Measurements from ENCODE around the gene RHOBTB3. TPM values are rescaled to one million over a fixed set of nuclear protein-coding genes. Genes with fewer than 3 reads are reported as not detected.

Gene RHOBTB3
- total and polyA plus RNA-seq, 10 of the 15 experiments (the other 5 are each of a cell fraction or from before 2014, with no cell fraction given) = 3.6 to 42.8 (median 8.4) TPM

DNA sequence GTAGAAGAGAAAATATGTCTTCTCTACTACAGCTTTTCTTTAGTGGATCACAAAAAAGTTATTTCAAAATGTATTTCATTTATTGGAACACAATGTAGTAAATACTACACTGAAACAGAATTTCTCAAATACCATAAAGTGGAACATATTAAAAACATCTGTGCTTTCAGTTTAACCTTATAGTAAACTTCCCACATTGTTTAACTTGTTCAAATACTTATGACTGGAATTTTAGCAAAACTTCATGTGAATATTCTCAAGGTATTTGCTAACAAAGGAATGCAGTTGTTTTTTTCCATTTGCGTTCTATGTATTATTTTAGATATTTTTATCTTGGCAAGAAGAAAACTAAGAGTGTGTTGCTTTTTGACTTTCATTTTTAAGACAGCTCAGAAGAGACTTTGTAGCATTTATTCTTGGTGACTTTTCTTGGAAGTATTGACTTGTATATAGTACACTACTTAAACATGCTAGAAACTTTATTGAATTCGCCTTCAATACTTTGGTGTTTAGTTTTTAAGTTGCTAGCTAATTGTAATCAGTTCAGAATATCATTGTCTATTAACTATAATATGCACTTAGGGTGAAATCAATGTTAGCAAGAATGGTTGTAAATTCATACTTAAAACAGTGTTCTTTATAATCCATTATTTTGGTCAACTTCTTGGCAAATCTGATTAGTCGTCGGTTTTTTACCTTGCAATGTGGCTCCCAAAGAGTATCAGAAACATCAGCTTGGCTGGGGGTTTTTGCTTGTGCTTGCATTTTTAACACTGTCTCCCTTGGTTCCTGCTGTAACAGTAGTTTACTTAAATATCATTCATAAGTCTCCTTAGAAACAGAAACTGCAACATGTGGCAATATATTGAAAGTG is 5.0 kb upstream of the RHOBTB3 start:
- ChIA-PET SMC1A (ENCODE audit: uncharacterized antibody, unreplicated experiment) (interaction anchor here (0.6 to 4.9 kb wide), 22 partner anchors 9 to 1425 kb away, joined by 3 to 58 read pairs (median 5); partner anchors contain the start of genes GLRX and RFESD), RAD21 (ENCODE audit: unreplicated experiment) (interaction anchor here (0.7 to 5.1 kb wide), 18 partner anchors 8 to 1024 kb away, joined by 3 to 32 read pairs (median 5); partner anchors contain the start of genes ARSK, GLRX and RFESD), CTCF (interaction anchor here (0.7 to 4.3 kb wide), 12 partner anchors 9 to 122 kb away, joined by 3 to 23 read pairs (median 6); no protein-coding TSS in a partner anchor), POLR2A (interaction anchor here (0.9 to 4.6 kb wide), 5 partner anchors 8 to 92 kb away, joined by 3 to 28 read pairs (median 4); partner anchors contain the start of gene RFESD)
- Histone ChIP-seq H3K4me3 (peak overlapping the region; percentile 35; the same call in 1 of the 2 replicates), H4K20me1 (ENCODE audit: control insufficient read depth, insufficient read depth) (no peaks in the 10 kb centered on the region), H3K27me3 (replicated peaks in 1 of 2; ENCODE audit: control insufficient read depth in 2 of 2, insufficient read depth in 2 of 2, low read length in 1 of 2) (no peaks in the 10 kb centered on the region), H3K36me3 (ENCODE audit: control insufficient read depth in 2 of 2, insufficient read depth in 2 of 2, low read length in 1 of 2) (no peaks in the 10 kb centered on the region), H3K4me2 (ENCODE audit: control insufficient read depth, insufficient read depth) (peak overlapping the region; percentile 43), H3K9me3 (replicated peaks; ENCODE audit: control insufficient read depth, insufficient read depth, low read length) (no peaks in the 10 kb centered on the region), H3K9ac (ENCODE audit: control insufficient read depth, insufficient read depth, low read length) (peak overlapping the region; percentile 39), H3K27ac (ENCODE audit: control insufficient read depth, insufficient read depth) (peak overlapping the region; percentile 70), H3K4me1 (ENCODE audit: control insufficient read depth, insufficient read depth, low read length) (peaks cover 21% of the 10 kb centered on the region), H3K79me2 (ENCODE audit: control insufficient read depth, insufficient read depth, low read length) (peaks cover 6% of the 10 kb centered on the region), H2AFZ (ENCODE audit: control insufficient read depth, low read depth, low read length) (peak overlapping the region; percentile 67)
- intact Hi-C loops (cut with micrococcal nuclease; ENCODE audit: unreplicated experiment) (loop anchor here (1.0 to 10.0 kb wide), 3 partner anchors 8 to 641 kb away; no protein-coding TSS in a partner anchor), in situ Hi-C loops (cut with MboI) (no loop called here)
- DNase-seq (ENCODE audit: low read depth, low spot score) = no peak
- peak; percentile 49 for ATAC-seq
- 39% methylated on average over 4 of the region's 4 CpGs for WGBS (ENCODE audit: insufficient coverage, insufficient replicate concordance, low lambda C conversion rate, missing lambda C conversion rate)
- BruUV-seq (replicated peaks) = no TSS peak
- no peak for FAIRE-seq
- peak in 1 of 2 experiments; percentile 11; a peak in 1 of 4 replicates for TF ChIP-seq IKZF2 (IDR thresholded peaks at IDR 0.05)
- TF ChIP-seq CBFB (IDR thresholded peaks at IDR 0.05; ENCODE audit: low read depth) = no peak
- no peak for TF ChIP-seq CREB1 (IDR thresholded peaks at IDR 0.05; ENCODE audit: low read depth)
- peak; percentile 36; the same call in 1 of the 2 replicates for TF ChIP-seq IKZF1 (conservative IDR thresholded peaks at IDR 0.05)
- no peak for TF ChIP-seq POLR2AphosphoS5 (IDR thresholded peaks at IDR 0.05; ENCODE audit: low read length)
- TF ChIP-seq SKIL (IDR thresholded peaks at IDR 0.05; ENCODE audit: low read depth, poor library complexity, severe bottlenecking) = no peak
- TF ChIP-seq, protein P1, sequence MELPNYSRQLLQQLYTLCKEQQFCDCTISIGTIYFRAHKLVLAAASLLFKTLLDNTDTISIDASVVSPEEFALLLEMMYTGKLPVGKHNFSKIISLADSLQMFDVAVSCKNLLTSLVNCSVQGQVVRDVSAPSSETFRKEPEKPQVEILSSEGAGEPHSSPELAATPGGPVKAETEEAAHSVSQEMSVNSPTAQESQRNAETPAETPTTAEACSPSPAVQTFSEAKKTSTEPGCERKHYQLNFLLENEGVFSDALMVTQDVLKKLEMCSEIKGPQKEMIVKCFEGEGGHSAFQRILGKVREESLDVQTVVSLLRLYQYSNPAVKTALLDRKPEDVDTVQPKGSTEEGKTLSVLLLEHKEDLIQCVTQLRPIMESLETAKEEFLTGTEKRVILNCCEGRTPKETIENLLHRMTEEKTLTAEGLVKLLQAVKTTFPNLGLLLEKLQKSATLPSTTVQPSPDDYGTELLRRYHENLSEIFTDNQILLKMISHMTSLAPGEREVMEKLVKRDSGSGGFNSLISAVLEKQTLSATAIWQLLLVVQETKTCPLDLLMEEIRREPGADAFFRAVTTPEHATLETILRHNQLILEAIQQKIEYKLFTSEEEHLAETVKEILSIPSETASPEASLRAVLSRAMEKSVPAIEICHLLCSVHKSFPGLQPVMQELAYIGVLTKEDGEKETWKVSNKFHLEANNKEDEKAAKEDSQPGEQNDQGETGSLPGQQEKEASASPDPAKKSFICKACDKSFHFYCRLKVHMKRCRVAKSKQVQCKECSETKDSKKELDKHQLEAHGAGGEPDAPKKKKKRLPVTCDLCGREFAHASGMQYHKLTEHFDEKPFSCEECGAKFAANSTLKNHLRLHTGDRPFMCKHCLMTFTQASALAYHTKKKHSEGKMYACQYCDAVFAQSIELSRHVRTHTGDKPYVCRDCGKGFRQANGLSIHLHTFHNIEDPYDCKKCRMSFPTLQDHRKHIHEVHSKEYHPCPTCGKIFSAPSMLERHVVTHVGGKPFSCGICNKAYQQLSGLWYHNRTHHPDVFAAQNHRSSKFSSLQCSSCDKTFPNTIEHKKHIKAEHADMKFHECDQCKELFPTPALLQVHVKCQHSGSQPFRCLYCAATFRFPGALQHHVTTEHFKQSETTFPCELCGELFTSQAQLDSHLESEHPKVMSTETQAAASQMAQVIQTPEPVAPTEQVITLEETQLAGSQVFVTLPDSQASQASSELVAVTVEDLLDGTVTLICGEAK (IDR thresholded peaks at IDR 0.05; ENCODE audit: borderline replicate concordance) = peak; percentile 61; the same call in 1 of the 2 replicates
- TF ChIP-seq, protein P2, sequence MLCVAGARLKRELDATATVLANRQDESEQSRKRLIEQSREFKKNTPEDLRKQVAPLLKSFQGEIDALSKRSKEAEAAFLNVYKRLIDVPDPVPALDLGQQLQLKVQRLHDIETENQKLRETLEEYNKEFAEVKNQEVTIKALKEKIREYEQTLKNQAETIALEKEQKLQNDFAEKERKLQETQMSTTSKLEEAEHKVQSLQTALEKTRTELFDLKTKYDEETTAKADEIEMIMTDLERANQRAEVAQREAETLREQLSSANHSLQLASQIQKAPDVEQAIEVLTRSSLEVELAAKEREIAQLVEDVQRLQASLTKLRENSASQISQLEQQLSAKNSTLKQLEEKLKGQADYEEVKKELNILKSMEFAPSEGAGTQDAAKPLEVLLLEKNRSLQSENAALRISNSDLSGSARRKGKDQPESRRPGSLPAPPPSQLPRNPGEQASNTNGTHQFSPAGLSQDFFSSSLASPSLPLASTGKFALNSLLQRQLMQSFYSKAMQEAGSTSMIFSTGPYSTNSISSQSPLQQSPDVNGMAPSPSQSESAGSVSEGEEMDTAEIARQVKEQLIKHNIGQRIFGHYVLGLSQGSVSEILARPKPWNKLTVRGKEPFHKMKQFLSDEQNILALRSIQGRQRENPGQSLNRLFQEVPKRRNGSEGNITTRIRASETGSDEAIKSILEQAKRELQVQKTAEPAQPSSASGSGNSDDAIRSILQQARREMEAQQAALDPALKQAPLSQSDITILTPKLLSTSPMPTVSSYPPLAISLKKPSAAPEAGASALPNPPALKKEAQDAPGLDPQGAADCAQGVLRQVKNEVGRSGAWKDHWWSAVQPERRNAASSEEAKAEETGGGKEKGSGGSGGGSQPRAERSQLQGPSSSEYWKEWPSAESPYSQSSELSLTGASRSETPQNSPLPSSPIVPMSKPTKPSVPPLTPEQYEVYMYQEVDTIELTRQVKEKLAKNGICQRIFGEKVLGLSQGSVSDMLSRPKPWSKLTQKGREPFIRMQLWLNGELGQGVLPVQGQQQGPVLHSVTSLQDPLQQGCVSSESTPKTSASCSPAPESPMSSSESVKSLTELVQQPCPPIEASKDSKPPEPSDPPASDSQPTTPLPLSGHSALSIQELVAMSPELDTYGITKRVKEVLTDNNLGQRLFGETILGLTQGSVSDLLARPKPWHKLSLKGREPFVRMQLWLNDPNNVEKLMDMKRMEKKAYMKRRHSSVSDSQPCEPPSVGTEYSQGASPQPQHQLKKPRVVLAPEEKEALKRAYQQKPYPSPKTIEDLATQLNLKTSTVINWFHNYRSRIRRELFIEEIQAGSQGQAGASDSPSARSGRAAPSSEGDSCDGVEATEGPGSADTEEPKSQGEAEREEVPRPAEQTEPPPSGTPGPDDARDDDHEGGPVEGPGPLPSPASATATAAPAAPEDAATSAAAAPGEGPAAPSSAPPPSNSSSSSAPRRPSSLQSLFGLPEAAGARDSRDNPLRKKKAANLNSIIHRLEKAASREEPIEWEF (IDR thresholded peaks at IDR 0.05; ENCODE audit: insufficient replicate concordance, low read depth, low read length) = peak; percentile 64
- TF ChIP-seq RCOR1 (conservative IDR thresholded peaks at IDR 0.05; ENCODE audit: low read depth, low read length) = 0 out of 2 replicates have a peak, but pooled peaks have one; percentile 50
